ENCODE results near the gene PHLPP1. TPM values are rescaled to one million over a fixed set of nuclear protein-coding genes. Genes with fewer than 3 reads are reported as not detected.
"Not testable (repeated sequence)": the region's sequence is repeated elsewhere in the genome, so short reads cannot be mapped to it uniquely, and the experiment has no call there.

Gene PHLPP1
- total RNA-seq, 2 donors from 2014 or later = 8.6 to 20.8 TPM

- H3K27ac ChIP-seq = no peak overlapping the region
- H3K9me3 ChIP-seq = no peaks in the 10 kb centered on the region
- no peak for TF ChIP-seq POLR2A (IDR thresholded peaks at IDR 0.05)
- no peak for TF ChIP-seq CTCF (IDR thresholded peaks at IDR 0.05)
- no peaks in the 10 kb centered on the region for H3K36me3 ChIP-seq (replicated peaks in 1 of 2; ENCODE audit: insufficient read depth in 1 of 2, low read depth in 2 of 2)
- H3K27me3 ChIP-seq = no peaks in the 10 kb centered on the region
- intact Hi-C loops (cut with DNase I) = no loop called here
- DNase-seq = no peak
- ATAC-seq = no peak
- no peak overlapping the region for H3K4me3 ChIP-seq
- WGBS, 2 donors = 21 to 35% methylated on average over 1 of the region's 1 CpG
- no peaks in the 10 kb centered on the region for H3K4me1 ChIP-seq
Observed at GRCh38 chr18:62693659-62694058, 21.7 kb upstream of the PHLPP1 start.

- intact Hi-C loops (cut with DNase I) = no loop called here
- ATAC-seq = no peak
- no peaks in the 10 kb centered on the region for H3K4me1 ChIP-seq
Observed at GRCh38 chr18:62697636-62698035, 17.7 kb upstream of the PHLPP1 start.

DNA sequence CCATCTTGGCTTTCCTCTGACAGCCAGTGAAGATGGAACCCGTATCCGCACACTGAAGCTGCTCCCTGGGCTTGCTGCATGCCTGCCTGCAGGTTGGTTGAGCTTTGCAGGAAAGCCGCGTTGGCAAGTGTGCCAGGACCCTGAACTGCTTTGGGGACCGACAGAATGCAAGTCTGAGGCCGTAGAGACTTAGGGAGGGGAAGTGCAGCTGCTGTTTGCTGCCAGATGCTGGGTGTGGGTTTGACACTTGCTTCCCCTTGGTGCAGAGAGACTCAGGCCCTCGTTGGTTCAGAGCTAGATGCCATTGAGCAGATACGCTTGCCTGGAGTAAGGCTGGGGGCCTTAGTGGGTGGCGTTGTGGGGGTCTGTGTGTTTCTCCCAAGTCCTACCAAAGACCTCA is 13.1 kb upstream of the PHLPP1 start:
- H3K36me3 ChIP-seq (replicated peaks in 1 of 2; ENCODE audit: insufficient read depth in 1 of 2, low read depth in 2 of 2) = no peaks in the 10 kb centered on the region
- ATAC-seq (no peak), DNase-seq (no peak)
- intact Hi-C loops (cut with DNase I) = loop anchor here (5.0 kb wide), 1 partner anchor 275 kb away; no protein-coding TSS in a partner anchor
- H3K9me3 ChIP-seq = no peaks in the 10 kb centered on the region
- no peak overlapping the region for H3K4me3 ChIP-seq
- WGBS, 2 donors = 59 to 69% methylated on average over 4 to 9 of the region's 9 CpGs
- H3K27me3 ChIP-seq = no peaks in the 10 kb centered on the region
- TF ChIP-seq POLR2A (IDR thresholded peaks at IDR 0.05) (no peak), CTCF (IDR thresholded peaks at IDR 0.05) (no peak)
- H3K27ac ChIP-seq = no peak overlapping the region
- H3K4me1 ChIP-seq = no peaks in the 10 kb centered on the region

More at GRCh38 chr18:62697636-62698035, 17.7 kb upstream of the PHLPP1 start:
- no peak overlapping the region for H3K27ac ChIP-seq
- H3K9me3 ChIP-seq = no peaks in the 10 kb centered on the region
- no peak overlapping the region for H3K4me3 ChIP-seq
- DNase-seq = no peak
- TF ChIP-seq CTCF (IDR thresholded peaks at IDR 0.05) (no peak), POLR2A (IDR thresholded peaks at IDR 0.05) (no peak)
- no peaks in the 10 kb centered on the region for H3K27me3 ChIP-seq
- no peaks in the 10 kb centered on the region for H3K36me3 ChIP-seq (replicated peaks in 1 of 2; ENCODE audit: insufficient read depth in 1 of 2, low read depth in 2 of 2)

- H3K36me3 ChIP-seq (replicated peaks in 1 of 2; ENCODE audit: insufficient read depth in 1 of 2, low read depth in 2 of 2); intact Hi-C loops (cut with DNase I); DNase-seq; H3K9me3 ChIP-seq; ATAC-seq; H3K27me3 ChIP-seq; H3K27ac ChIP-seq; H3K4me3 ChIP-seq; H3K4me1 ChIP-seq: not testable (repeated sequence)
- 92 to 93% methylated on average over 8 of the region's 8 CpGs for WGBS, 2 donors
Observed at GRCh38 chr18:62706879-62707278, 8.5 kb upstream of the PHLPP1 start.

GRCh38 chr18:62709908-62710307 is 5.4 kb upstream of the PHLPP1 start:
- H3K4me3 ChIP-seq; H3K36me3 ChIP-seq (replicated peaks in 1 of 2; ENCODE audit: insufficient read depth in 1 of 2, low read depth in 2 of 2); DNase-seq; ATAC-seq; H3K27ac ChIP-seq; H3K4me1 ChIP-seq; H3K9me3 ChIP-seq; intact Hi-C loops (cut with DNase I); H3K27me3 ChIP-seq: not testable (repeated sequence)
- 88 to 91% methylated on average over 11 of the region's 11 CpGs for WGBS, 2 donors

GRCh38 chr18:62710417-62710816 is 4.9 kb upstream of the PHLPP1 start:
- ATAC-seq = no peak

More at GRCh38 chr18:62710417-62710816, 4.9 kb upstream of the PHLPP1 start:
- peaks cover 6% of the 10 kb centered on the region for H3K4me1 ChIP-seq
- H3K27me3 ChIP-seq = no peaks in the 10 kb centered on the region
- no peak for TF ChIP-seq CTCF (IDR thresholded peaks at IDR 0.05)
- TF ChIP-seq POLR2A (IDR thresholded peaks at IDR 0.05) = no peak
- no peak overlapping the region for H3K27ac ChIP-seq
- intact Hi-C loops (cut with DNase I) = no loop called here
- no peak for DNase-seq
- no peaks in the 10 kb centered on the region for H3K36me3 ChIP-seq (replicated peaks in 1 of 2; ENCODE audit: insufficient read depth in 1 of 2, low read depth in 2 of 2)
- no peaks in the 10 kb centered on the region for H3K9me3 ChIP-seq
- no peak overlapping the region for H3K4me3 ChIP-seq
